PFSK-1 (cell line): ENCODE measurements around the gene SH3PXD2A.

Source experiments
- FOXP2 ChIP-seq: optimal IDR thresholded peaks from 2 replicates; pipeline ENCODE3; 2011; ENCODE audit warnings: borderline replicate concordance, control low read depth, inconsistent platforms; ENCODE audit not compliant: insufficient read depth; ENCODE audit errors: extremely low read length, extremely low read depth
- POLR2AphosphoS5 ChIP-seq: IDR thresholded peaks from 2 replicates; pipeline ENCODE4 v1.6.1; 2012; ENCODE audit warnings: low read depth, mild to moderate bottlenecking, control low read depth, low read length, moderate library complexity
- REST ChIP-seq, 2 experiments: IDR thresholded peaks; 2 replicates each; pipeline versions ENCODE4 v1.6.1 to v1.8.0; 2011 to 2012; ENCODE audit warnings: low read depth in 2 of 2, low read length in 2 of 2, control low read depth in 1 of 2, inconsistent platforms in 1 of 2, mild to moderate bottlenecking in 1 of 2, moderate library complexity in 1 of 2; ENCODE audit not compliant: insufficient read depth in 1 of 2
- SIN3A ChIP-seq: IDR thresholded peaks from 2 replicates; pipeline ENCODE4 v1.6.1; 2012; ENCODE audit warnings: mild to moderate bottlenecking, low read length, moderate library complexity, borderline replicate concordance; ENCODE audit not compliant: insufficient read depth
- TAF1 ChIP-seq: IDR thresholded peaks from 2 replicates; pipeline ENCODE4 v1.6.1; 2012; ENCODE audit warnings: low read length, control low read depth, borderline replicate concordance; ENCODE audit not compliant: insufficient read depth

Gene SH3PXD2A

GRCh38 chr10:103584216-103585010 is 271.0 kb downstream of the SH3PXD2A start:
- TF ChIP-seq TAF1 (no peak), FOXP2 (no peak), POLR2AphosphoS5 (no peak), REST (IDR thresholded peaks at IDR 0.05; ENCODE audit: insufficient read depth in 1 of 2, low read depth in 2 of 2, low read length in 2 of 2) (no peak), SIN3A (no peak)

- no peak for TF ChIP-seq FOXP2
- no peak for TF ChIP-seq TAF1
- TF ChIP-seq REST (IDR thresholded peaks at IDR 0.05; ENCODE audit: insufficient read depth in 1 of 2, low read depth in 2 of 2, low read length in 2 of 2): no peak
- TF ChIP-seq POLR2AphosphoS5: no peak
Observed at GRCh38 chr10:103583871-103584215, 271.5 kb downstream of the SH3PXD2A start.

- no peak for TF ChIP-seq POLR2AphosphoS5
- no peak for TF ChIP-seq SIN3A
- TF ChIP-seq FOXP2: no peak
- no peak for TF ChIP-seq REST (IDR thresholded peaks at IDR 0.05; ENCODE audit: insufficient read depth in 1 of 2, low read depth in 2 of 2, low read length in 2 of 2)
- no peak for TF ChIP-seq TAF1
Observed at GRCh38 chr10:103582331-103583123, 272.8 kb downstream of the SH3PXD2A start.

- TF ChIP-seq TAF1 (no peak), SIN3A (no peak), FOXP2 (no peak), POLR2AphosphoS5 (no peak), REST (IDR thresholded peaks at IDR 0.05; ENCODE audit: insufficient read depth in 1 of 2, low read depth in 2 of 2, low read length in 2 of 2) (no peak)
Observed at GRCh38 chr10:103581499-103581898, 273.9 kb downstream of the SH3PXD2A start.
